Measurements from ENCODE around the gene TMTC2. TPM values are rescaled to one million over a fixed set of nuclear protein-coding genes. Genes with fewer than 3 reads are reported as not detected.

The TMTC2 gene
- total and polyA plus RNA-seq, 2 donors (not counting 1 experiment from before 2014, with no cell fraction given) = 2.4 to 3.2 TPM

DNA sequence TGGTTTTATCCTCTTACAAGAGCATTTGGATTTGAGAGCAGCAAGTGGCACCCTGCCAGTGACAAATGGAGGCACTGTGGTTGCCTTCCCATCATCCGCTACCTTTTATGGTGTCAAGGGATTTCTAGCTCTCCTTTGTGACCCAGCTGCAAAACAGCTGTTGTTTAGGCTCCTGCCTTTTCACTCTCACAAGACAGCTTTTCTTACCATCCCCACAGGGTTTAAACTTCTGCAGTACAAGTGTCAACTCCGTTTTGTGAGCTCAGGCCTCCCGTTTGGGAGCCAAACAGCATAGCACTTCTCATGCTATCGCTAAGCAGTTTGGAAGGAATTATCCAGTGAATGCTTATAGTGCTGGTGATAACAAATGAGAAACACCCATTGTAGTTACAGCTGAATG lies 331.4 kb downstream of the TMTC2 start:
- Mint-ChIP-seq H3K4me3 (no peak overlapping the region), H3K27me3 (no peaks in the 10 kb centered on the region), H3K9me3 (ENCODE audit: insufficient read depth) (no peaks in the 10 kb centered on the region), H3K4me1 (no peaks in the 10 kb centered on the region), H3K27ac (no peak overlapping the region)
- H3K9ac ChIP-seq (ENCODE audit: low read length) = no peak overlapping the region
- DNase-seq (no peak), ATAC-seq (ENCODE audit: low read depth) (no peak)
- H3K27ac ChIP-seq (ENCODE audit: low read length in 2 of 2) = no peak overlapping the region
- 96% methylated on average over 4 of the region's 4 CpGs for WGBS (ENCODE audit: insufficient coverage)
- H3K9me3 ChIP-seq (ENCODE audit: control extremely low read depth in 1 of 3, control insufficient read depth in 2 of 3, insufficient read depth in 1 of 3, low read length in 2 of 3) = peaks cover 0 to 2% (median 0%) of the 10 kb centered on the region in 3 donors
- no peaks in the 10 kb centered on the region for H4K20me1 ChIP-seq (ENCODE audit: control insufficient read depth, insufficient read depth, low read length, poor library complexity, severe bottlenecking)
- no peaks in the 10 kb centered on the region for H3K4me1 ChIP-seq (ENCODE audit: control insufficient read depth in 2 of 2, insufficient read depth in 2 of 2, low read length in 2 of 2)
- H3K4me3 ChIP-seq (ENCODE audit: control extremely low read depth in 1 of 5, extremely low read depth in 1 of 5, insufficient read depth in 1 of 5, low read depth in 2 of 5, low read length in 4 of 5) = no peak overlapping the region
- H3K36me3 ChIP-seq (replicated peaks in 1 of 2; ENCODE audit: control extremely low read depth in 1 of 2, control insufficient read depth in 1 of 2, extremely low read depth in 1 of 2, insufficient read depth in 2 of 2, low read length in 1 of 2) = no peaks in the 10 kb centered on the region
- H3K27me3 ChIP-seq (replicated peaks in 1 of 4; ENCODE audit: control extremely low read depth in 1 of 4, control insufficient read depth in 3 of 4, insufficient read depth in 4 of 4, low read length in 3 of 4) = no peaks in the 10 kb centered on the region
- no peak overlapping the region for H3K4me2 ChIP-seq (replicated peaks; ENCODE audit: low read depth, low read length, poor library complexity, severe bottlenecking)
- intact Hi-C loops (cut with micrococcal nuclease) = no loop called here
- no peaks in the 10 kb centered on the region for H3K79me2 ChIP-seq (ENCODE audit: control insufficient read depth, insufficient read depth, low read length)
- no peak for TF ChIP-seq EZH2 (IDR thresholded peaks at IDR 0.05; ENCODE audit: borderline replicate concordance, insufficient read depth, low read depth, low read length, poor library complexity, severe bottlenecking)
- no peak for TF ChIP-seq CTCF (IDR thresholded peaks at IDR 0.05)
- CTCF ChIA-PET = interaction anchor here (1.5 kb wide), 1 partner anchor 13 kb away, joined by 3 read pairs; no protein-coding TSS in a partner anchor
- no peak overlapping the region for H2AFZ ChIP-seq (ENCODE audit: insufficient read depth, low read depth, low read length, poor library complexity, severe bottlenecking)
- POLR2A ChIA-PET = no interaction called here

DNA sequence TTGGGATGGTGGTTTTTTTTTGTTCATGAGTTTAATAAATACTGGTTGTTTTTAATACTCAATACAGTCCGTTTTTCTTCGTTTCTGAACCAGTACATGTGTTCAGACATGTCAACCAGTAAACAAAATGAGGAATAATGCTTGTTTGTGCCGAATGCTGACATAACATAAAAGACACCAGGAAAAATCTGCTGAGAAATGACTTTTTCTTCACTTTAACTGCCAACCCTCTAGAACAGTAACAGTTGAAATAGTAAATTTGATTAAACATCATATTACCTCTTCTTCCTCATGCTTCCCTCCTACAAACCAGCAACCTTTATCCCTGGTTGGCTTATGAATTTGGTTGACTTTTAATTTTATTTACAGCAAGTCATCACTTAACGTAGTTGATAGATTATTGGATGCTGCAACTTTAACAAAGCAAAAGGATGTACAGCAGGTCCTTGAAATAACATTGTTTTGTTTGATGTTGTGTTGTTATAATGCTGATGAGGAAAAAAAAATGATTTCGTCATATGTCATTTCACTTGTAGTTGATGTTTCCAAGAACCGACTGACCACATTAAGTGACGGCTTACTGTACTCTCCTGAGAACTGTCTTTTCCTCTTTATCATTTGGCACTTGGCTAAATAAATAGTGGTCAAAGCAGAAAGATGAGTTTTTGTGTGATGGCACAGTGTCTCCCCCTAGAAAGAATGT lies 340.5 kb downstream of the TMTC2 start:
- ChIA-PET CTCF (no interaction called here), POLR2A (no interaction called here)
- WGBS (ENCODE audit: insufficient coverage) = 66% methylated on average over 4 of the region's 7 CpGs
- no peak overlapping the region for H3K4me2 ChIP-seq (replicated peaks; ENCODE audit: low read depth, low read length, poor library complexity, severe bottlenecking)
- DNase-seq (no peak), ATAC-seq (ENCODE audit: low read depth) (no peak)
- no peaks in the 10 kb centered on the region for H3K9me3 Mint-ChIP-seq (ENCODE audit: insufficient read depth)
- H3K4me1 Mint-ChIP-seq = no peaks in the 10 kb centered on the region
- H3K9ac ChIP-seq (ENCODE audit: low read length) = no peak overlapping the region
- TF ChIP-seq EZH2 (IDR thresholded peaks at IDR 0.05; ENCODE audit: borderline replicate concordance, insufficient read depth, low read depth, low read length, poor library complexity, severe bottlenecking) (no peak), CTCF (IDR thresholded peaks at IDR 0.05) (no peak)
- H3K4me3 ChIP-seq (ENCODE audit: control extremely low read depth in 1 of 5, extremely low read depth in 1 of 5, insufficient read depth in 1 of 5, low read depth in 2 of 5, low read length in 4 of 5) = no peak overlapping the region
- H3K27ac ChIP-seq (ENCODE audit: low read length in 2 of 2) = no peak overlapping the region
- no peak overlapping the region for H3K4me3 Mint-ChIP-seq
- intact Hi-C loops (cut with micrococcal nuclease) = no loop called here
- no peaks in the 10 kb centered on the region for H3K4me1 ChIP-seq (ENCODE audit: control insufficient read depth in 2 of 2, insufficient read depth in 2 of 2, low read length in 2 of 2)
- H3K36me3 ChIP-seq (replicated peaks in 1 of 2; ENCODE audit: control extremely low read depth in 1 of 2, control insufficient read depth in 1 of 2, extremely low read depth in 1 of 2, insufficient read depth in 2 of 2, low read length in 1 of 2) = no peaks in the 10 kb centered on the region
- H3K27ac Mint-ChIP-seq = no peak overlapping the region
- H3K9me3 ChIP-seq (ENCODE audit: control extremely low read depth in 1 of 3, control insufficient read depth in 2 of 3, insufficient read depth in 1 of 3, low read length in 2 of 3) = no peaks in the 10 kb centered on the region
- no peaks in the 10 kb centered on the region for H4K20me1 ChIP-seq (ENCODE audit: control insufficient read depth, insufficient read depth, low read length, poor library complexity, severe bottlenecking)
- no peaks in the 10 kb centered on the region for H3K27me3 ChIP-seq (replicated peaks in 1 of 4; ENCODE audit: control extremely low read depth in 1 of 4, control insufficient read depth in 3 of 4, insufficient read depth in 4 of 4, low read length in 3 of 4)
- no peak overlapping the region for H2AFZ ChIP-seq (ENCODE audit: insufficient read depth, low read depth, low read length, poor library complexity, severe bottlenecking)
- H3K79me2 ChIP-seq (ENCODE audit: control insufficient read depth, insufficient read depth, low read length) = no peaks in the 10 kb centered on the region
- no peaks in the 10 kb centered on the region for H3K27me3 Mint-ChIP-seq

Data from B cell (primary cell).